Loucy (cell line): Measurements from ENCODE around the gene TP73.
A peak's percentile ranks its signal among the peaks of the same experiment; 100 is the strongest.

Experiments used
- H2AFZ ChIP-seq: fragments of 200-600 bp; sonication (generic); 2 replicates; pipeline ENCODE4 v1.6.0; 2016; ENCODE audit warnings: antibody characterized with exemption, mild to moderate bottlenecking, low read length, moderate library complexity
- H3F3A ChIP-seq: fragments of 200-600 bp; 2 replicates; pipeline ENCODE4 v1.6.0; 2016; ENCODE audit warnings: antibody characterized with exemption, low read depth, mild to moderate bottlenecking
- H3K27me3 ChIP-seq: fragments of 200-600 bp; sonication (generic); 2 replicates; pipeline ENCODE4 v1.6.1; 2014; ENCODE audit warnings: low read length, mild to moderate bottlenecking; ENCODE audit not compliant: insufficient read depth, poor library complexity, severe bottlenecking
- H3K36me3 ChIP-seq: fragments of 200-600 bp; sonication (generic); 2 replicates; pipeline ENCODE4 v1.6.1; 2016; ENCODE audit warnings: low read length; ENCODE audit not compliant: insufficient read depth
- H3K4me1 ChIP-seq: fragments of 200-600 bp; sonication (generic); 2 replicates; pipeline ENCODE4 v1.5.1; 2014; ENCODE audit warnings: low read length, mild to moderate bottlenecking; ENCODE audit not compliant: insufficient read depth, poor library complexity, severe bottlenecking
- H3K4me2 ChIP-seq: fragments of 200-600 bp; sonication (generic); 2 replicates; pipeline ENCODE4 v1.6.0; 2014; ENCODE audit warnings: antibody characterized with exemption, low read length, low read depth, mild to moderate bottlenecking; ENCODE audit not compliant: poor library complexity, severe bottlenecking
- H3K4me3 ChIP-seq: fragments of 200-600 bp; sonication (generic); 2 replicates; pipeline ENCODE4 v1.5.1; 2014; ENCODE audit warnings: low read length, mild to moderate bottlenecking, mixed read lengths; ENCODE audit not compliant: poor library complexity, severe bottlenecking
- H3K79me2 ChIP-seq: fragments of 200-600 bp; sonication (generic); 2 replicates; pipeline ENCODE4 v1.6.1; 2014; ENCODE audit warnings: low read length; ENCODE audit not compliant: insufficient read depth
- H3K9ac ChIP-seq: fragments of 200-600 bp; sonication (generic); 2 replicates; pipeline ENCODE4 v1.6.0; 2014; ENCODE audit warnings: mild to moderate bottlenecking, low read depth, low read length, moderate library complexity; ENCODE audit not compliant: poor library complexity, severe bottlenecking
- H3K9me2 ChIP-seq: fragments of 200-600 bp; sonication (generic); replicated peaks from 2 replicates; pipeline ENCODE4 v1.6.1; 2016; ENCODE audit warnings: low read depth, low read length, mixed read lengths
- H3K9me3 ChIP-seq: fragments of 200-600 bp; sonication (generic); 2 replicates; pipeline ENCODE4 v1.6.1; 2014; ENCODE audit warnings: mild to moderate bottlenecking, antibody characterized with exemption, low read length, low read depth; ENCODE audit not compliant: insufficient read depth
- H4K20me1 ChIP-seq: fragments of 200-600 bp; sonication (generic); 2 replicates; pipeline ENCODE4 v1.6.0; 2014; ENCODE audit warnings: antibody characterized with exemption, low read length, mild to moderate bottlenecking; ENCODE audit not compliant: insufficient read depth, poor library complexity, severe bottlenecking
- EZH2phosphoT487 ChIP-seq: fragments of 200-600 bp; IDR thresholded peaks from 2 replicates; pipeline ENCODE4 v1.6.1; 2018; ENCODE audit warnings: antibody characterized with exemption, mild to moderate bottlenecking, moderate library complexity, borderline replicate concordance
- TF ChIP-seq, protein P1 (sequence below): fragments of 200-600 bp; sonication (generic); conservative IDR thresholded peaks from 2 replicates; pipeline ENCODE4 v1.5.1; 2014; ENCODE audit warnings: mild to moderate bottlenecking, antibody characterized with exemption, low read length

Gene TP73

DNA sequence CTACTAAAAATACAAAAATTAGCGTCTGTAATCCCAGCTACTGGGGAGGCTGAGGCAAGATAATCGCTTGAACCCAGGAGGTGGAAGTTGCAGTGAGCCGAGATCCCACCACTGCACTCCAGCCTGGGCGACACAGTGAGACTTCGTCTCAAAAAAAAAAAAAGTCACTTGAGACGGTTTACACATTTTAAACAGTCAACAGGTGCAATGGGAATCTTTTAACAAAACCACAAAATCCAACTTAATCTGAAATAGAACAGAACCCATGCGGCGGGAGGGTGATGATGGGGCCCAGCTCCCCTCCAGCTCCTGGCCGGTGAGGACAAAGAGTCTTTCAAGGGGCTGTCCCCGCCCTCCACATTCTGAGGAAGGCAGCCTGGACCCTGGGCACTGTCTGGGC lies 48.3 kb downstream of the TP73 start:
- Histone ChIP-seq H3K4me1 (peaks cover 40% of the 10 kb centered on the region), H3K9me2 (no peaks in the 10 kb centered on the region), H3K4me2 (no peak overlapping the region), H3K36me3 (no peaks in the 10 kb centered on the region), H3K27me3 (no peaks in the 10 kb centered on the region), H3K79me2 (no peaks in the 10 kb centered on the region), H3K9ac (no peak overlapping the region), H3K9me3 (no peaks in the 10 kb centered on the region), H3K4me3 (no peak overlapping the region), H3F3A (peaks cover 14% of the 10 kb centered on the region; the same call in 1 of the 2 replicates), H4K20me1 (no peaks in the 10 kb centered on the region), H2AFZ (no peak overlapping the region)
- TF ChIP-seq, protein P1, sequence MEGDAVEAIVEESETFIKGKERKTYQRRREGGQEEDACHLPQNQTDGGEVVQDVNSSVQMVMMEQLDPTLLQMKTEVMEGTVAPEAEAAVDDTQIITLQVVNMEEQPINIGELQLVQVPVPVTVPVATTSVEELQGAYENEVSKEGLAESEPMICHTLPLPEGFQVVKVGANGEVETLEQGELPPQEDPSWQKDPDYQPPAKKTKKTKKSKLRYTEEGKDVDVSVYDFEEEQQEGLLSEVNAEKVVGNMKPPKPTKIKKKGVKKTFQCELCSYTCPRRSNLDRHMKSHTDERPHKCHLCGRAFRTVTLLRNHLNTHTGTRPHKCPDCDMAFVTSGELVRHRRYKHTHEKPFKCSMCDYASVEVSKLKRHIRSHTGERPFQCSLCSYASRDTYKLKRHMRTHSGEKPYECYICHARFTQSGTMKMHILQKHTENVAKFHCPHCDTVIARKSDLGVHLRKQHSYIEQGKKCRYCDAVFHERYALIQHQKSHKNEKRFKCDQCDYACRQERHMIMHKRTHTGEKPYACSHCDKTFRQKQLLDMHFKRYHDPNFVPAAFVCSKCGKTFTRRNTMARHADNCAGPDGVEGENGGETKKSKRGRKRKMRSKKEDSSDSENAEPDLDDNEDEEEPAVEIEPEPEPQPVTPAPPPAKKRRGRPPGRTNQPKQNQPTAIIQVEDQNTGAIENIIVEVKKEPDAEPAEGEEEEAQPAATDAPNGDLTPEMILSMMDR: no peak
- no peak for TF ChIP-seq EZH2phosphoT487

DNA sequence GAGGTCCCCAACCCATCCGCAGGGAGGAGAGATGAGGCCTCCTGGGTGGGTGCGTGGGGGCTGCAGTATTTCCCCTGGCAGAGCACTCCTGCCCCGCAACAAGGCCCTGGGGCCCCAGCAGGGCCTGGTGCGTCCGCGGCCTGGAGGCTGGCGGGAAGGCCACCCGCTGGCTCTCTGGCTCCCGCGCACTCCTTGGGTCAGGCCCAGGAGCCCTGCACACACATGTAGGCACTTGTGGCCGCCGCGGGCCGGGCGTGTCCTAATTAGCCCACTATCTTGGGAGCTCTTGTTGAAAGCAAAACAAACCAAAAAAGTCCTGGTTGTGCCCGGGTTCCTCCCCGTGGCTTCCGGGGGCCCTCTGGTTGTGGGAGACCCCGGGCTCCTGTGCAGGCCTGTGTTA lies 50.2 kb downstream of the TP73 start:
- Histone ChIP-seq H3K36me3 (no peaks in the 10 kb centered on the region), H3K79me2 (no peaks in the 10 kb centered on the region), H3K4me2 (peak overlapping the region; percentile 86), H2AFZ (no peak overlapping the region), H3K9me3 (no peaks in the 10 kb centered on the region), H4K20me1 (no peaks in the 10 kb centered on the region), H3K9ac (peak overlapping the region; percentile 87), H3K4me1 (peaks cover 43% of the 10 kb centered on the region), H3F3A (peaks cover 14% of the 10 kb centered on the region; the same call in 1 of the 2 replicates), H3K27me3 (no peaks in the 10 kb centered on the region), H3K4me3 (no peak overlapping the region), H3K9me2 (no peaks in the 10 kb centered on the region)
- TF ChIP-seq, protein P1: no peak

DNA sequence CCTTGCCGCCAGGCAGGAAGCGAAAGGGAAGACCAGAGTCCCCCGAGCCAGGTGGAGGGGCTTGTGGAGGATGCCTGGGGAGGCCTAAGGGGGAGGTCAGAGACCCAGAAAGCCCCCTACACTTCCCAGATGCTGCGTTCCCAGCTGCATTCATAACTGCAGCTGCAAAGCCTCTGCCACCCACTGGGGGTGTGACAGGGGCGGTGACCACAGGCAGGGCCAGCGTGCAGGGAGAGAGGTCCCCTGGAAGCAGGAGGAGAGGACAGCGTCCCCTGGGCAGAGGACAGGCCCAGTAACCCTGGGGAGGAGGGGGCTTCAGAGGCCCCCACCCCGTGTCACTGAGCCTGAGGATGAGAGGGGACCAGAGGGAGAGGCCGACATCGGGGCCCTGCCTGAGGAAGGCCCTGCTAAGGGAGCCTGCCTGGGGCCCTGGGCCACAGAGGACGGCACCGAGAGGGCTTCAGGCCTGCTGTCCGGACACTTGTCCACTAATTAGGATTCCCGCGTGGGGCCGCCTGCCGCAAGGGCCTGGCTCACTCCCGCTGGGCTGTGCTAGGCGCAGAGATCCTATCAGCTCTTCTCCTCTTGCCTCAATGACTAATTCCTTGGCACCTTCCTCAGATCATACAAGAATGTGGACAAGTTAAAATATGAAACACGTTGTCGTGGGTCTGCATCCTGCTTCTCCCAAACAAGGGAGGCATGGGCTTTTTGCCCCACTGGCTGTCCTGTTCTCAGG lies 50.8 kb downstream of the TP73 start:
- H3K27me3 ChIP-seq: no peaks in the 10 kb centered on the region
- H2AFZ ChIP-seq: no peak overlapping the region
- peaks cover 43% of the 10 kb centered on the region for H3K4me1 ChIP-seq
- no peaks in the 10 kb centered on the region for H4K20me1 ChIP-seq
- no peak for TF ChIP-seq EZH2phosphoT487
- TF ChIP-seq, protein P1: no peak; the same call in 1 of the 2 replicates
- H3K9ac ChIP-seq: peak overlapping the region; percentile 87
- H3K79me2 ChIP-seq: no peaks in the 10 kb centered on the region
- H3K9me2 ChIP-seq: no peaks in the 10 kb centered on the region
- peak overlapping the region; percentile 86 for H3K4me2 ChIP-seq
- H3K9me3 ChIP-seq: no peaks in the 10 kb centered on the region
- H3K36me3 ChIP-seq: no peaks in the 10 kb centered on the region
- H3F3A ChIP-seq: peaks cover 14% of the 10 kb centered on the region; the same call in 1 of the 2 replicates
- peak overlapping the region; percentile 71 for H3K4me3 ChIP-seq
